ENCODE results near the gene ELF3. TPM values are rescaled to one million over a fixed set of nuclear protein-coding genes. Genes with fewer than 3 reads are reported as not detected.

The ELF3 gene
- total and polyA plus RNA-seq, 10 of the 15 experiments (the other 5 are each of a cell fraction or from before 2014, with no cell fraction given) = 0.07 to 14.3 (median 0.58) TPM; not detected in 1

- TF ChIP-seq SUPT20H (IDR thresholded peaks at IDR 0.05; ENCODE audit: borderline replicate concordance, control insufficient read depth, low read depth, low read length) (no peak), NFYA (IDR thresholded peaks at IDR 0.05; ENCODE audit: borderline replicate concordance, low read depth, low read length) (no peak), E2F4 (IDR thresholded peaks at IDR 0.05; ENCODE audit: low read depth, low read length) (no peak), ZNF687 (IDR thresholded peaks at IDR 0.05) (no peak), FOXM1 (IDR thresholded peaks at IDR 0.05; ENCODE audit: low read depth, low read length) (no peak), SPI1 (IDR thresholded peaks at IDR 0.05; ENCODE audit: borderline replicate concordance, insufficient read depth, low read depth, low read length) (no peak), IRF5 (IDR thresholded peaks at IDR 0.05; ENCODE audit: borderline replicate concordance) (no peak), RELB (IDR thresholded peaks at IDR 0.05; ENCODE audit: low read depth) (no peak), RBBP5 (conservative IDR thresholded peaks at IDR 0.05) (no peak), POLR2AphosphoS5 (IDR thresholded peaks at IDR 0.05; ENCODE audit: low read length) (no peak), TCF7 (IDR thresholded peaks at IDR 0.05; ENCODE audit: borderline replicate concordance) (no peak), HCFC1 (IDR thresholded peaks at IDR 0.05; ENCODE audit: low read length) (no peak), SIN3A (IDR thresholded peaks at IDR 0.05; ENCODE audit: low read depth, low read length) (no peak)
- TF ChIP-seq, protein P1, sequence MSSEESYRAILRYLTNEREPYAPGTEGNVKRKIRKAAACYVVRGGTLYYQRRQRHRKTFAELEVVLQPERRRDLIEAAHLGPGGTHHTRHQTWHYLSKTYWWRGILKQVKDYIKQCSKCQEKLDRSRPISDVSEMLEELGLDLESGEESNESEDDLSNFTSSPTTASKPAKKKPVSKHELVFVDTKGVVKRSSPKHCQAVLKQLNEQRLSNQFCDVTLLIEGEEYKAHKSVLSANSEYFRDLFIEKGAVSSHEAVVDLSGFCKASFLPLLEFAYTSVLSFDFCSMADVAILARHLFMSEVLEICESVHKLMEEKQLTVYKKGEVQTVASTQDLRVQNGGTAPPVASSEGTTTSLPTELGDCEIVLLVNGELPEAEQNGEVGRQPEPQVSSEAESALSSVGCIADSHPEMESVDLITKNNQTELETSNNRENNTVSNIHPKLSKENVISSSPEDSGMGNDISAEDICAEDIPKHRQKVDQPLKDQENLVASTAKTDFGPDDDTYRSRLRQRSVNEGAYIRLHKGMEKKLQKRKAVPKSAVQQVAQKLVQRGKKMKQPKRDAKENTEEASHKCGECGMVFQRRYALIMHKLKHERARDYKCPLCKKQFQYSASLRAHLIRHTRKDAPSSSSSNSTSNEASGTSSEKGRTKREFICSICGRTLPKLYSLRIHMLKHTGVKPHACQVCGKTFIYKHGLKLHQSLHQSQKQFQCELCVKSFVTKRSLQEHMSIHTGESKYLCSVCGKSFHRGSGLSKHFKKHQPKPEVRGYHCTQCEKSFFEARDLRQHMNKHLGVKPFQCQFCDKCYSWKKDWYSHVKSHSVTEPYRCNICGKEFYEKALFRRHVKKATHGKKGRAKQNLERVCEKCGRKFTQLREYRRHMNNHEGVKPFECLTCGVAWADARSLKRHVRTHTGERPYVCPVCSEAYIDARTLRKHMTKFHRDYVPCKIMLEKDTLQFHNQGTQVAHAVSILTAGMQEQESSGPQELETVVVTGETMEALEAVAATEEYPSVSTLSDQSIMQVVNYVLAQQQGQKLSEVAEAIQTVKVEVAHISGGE (CRISPR knock-in tag; IDR thresholded peaks at IDR 0.05) = no peak
Measured at GRCh38 chr1:202014060-202014459, 3.7 kb downstream of the ELF3 start (continued).
